GM19099 (cell line): Measurements from ENCODE around the gene ACTG2.

ENCODE experiments used
- POLR2A ChIP-seq: IDR thresholded peaks from 3 replicates; pipeline ENCODE4 v1.6.1; 2011; ENCODE audit warnings: low read depth; ENCODE audit not compliant: insufficient read length; ENCODE audit errors: extremely low read depth

Gene ACTG2

GRCh38 chr2:73938718-73939352 is 46.0 kb downstream of the ACTG2 start:
- TF ChIP-seq POLR2A, result no peak

GRCh38 chr2:73939419-73939818 is 46.6 kb downstream of the ACTG2 start:
- TF ChIP-seq POLR2A, result no peak

- no peak for TF ChIP-seq POLR2A
Measured at GRCh38 chr2:73942664-73943063, 49.9 kb downstream of the ACTG2 start.

- TF ChIP-seq POLR2A, result no peak
Measured at GRCh38 chr2:73944714-73945113, 51.9 kb downstream of the ACTG2 start.

GRCh38 chr2:73946215-73946614 is 53.4 kb downstream of the ACTG2 start:
- TF ChIP-seq POLR2A, result no peak

- TF ChIP-seq POLR2A, result no peak
Measured at GRCh38 chr2:73946666-73947065, 53.9 kb downstream of the ACTG2 start.

GRCh38 chr2:73947412-73948018 is 54.7 kb downstream of the ACTG2 start:
- TF ChIP-seq POLR2A, result no peak

- TF ChIP-seq POLR2A, result no peak
Measured at GRCh38 chr2:73949802-73950201, 57.0 kb downstream of the ACTG2 start.

GRCh38 chr2:73952499-73953446 is 60.0 kb downstream of the ACTG2 start:
- no peak for TF ChIP-seq POLR2A

- TF ChIP-seq POLR2A, result no peak
Measured at GRCh38 chr2:73956218-73956865, 63.5 kb downstream of the ACTG2 start.

GRCh38 chr2:73961274-73961673 is 68.5 kb downstream of the ACTG2 start:
- no peak for TF ChIP-seq POLR2A

GRCh38 chr2:73961823-73962615 is 69.2 kb downstream of the ACTG2 start:
- no peak for TF ChIP-seq POLR2A

GRCh38 chr2:73962798-73963197 is 70.0 kb downstream of the ACTG2 start:
- no peak for TF ChIP-seq POLR2A

GRCh38 chr2:73963385-73964120 is 70.7 kb downstream of the ACTG2 start:
- no peak for TF ChIP-seq POLR2A
